H1 (cell line): ENCODE data around the gene RUFY3. TPM values are rescaled to one million over a fixed set of nuclear protein-coding genes. Genes with fewer than 3 reads are reported as not detected.

Experiments used
- CTCF ChIA-PET: fragments of 300-600 bp; sonication (Branson Sonifier 250); formaldehyde crosslinking; loops from one replicate; lab custom pipeline; 2021; ENCODE audit not compliant: partially characterized antibody; lab: Charles Lee
- POLR2A ChIA-PET: fragments of 300-600 bp; sonication (Branson Sonifier 250); formaldehyde crosslinking; loops from one replicate; lab custom pipeline; 2021; ENCODE audit warnings: inconsistent platforms; ENCODE audit not compliant: partially characterized antibody; lab: Charles Lee
- DNase-seq, 2 experiments: peaks; one replicate each; pipeline versions ENCODE4 v3.0.0 to v3.0.0-alpha.2; 2010 to 2022; ENCODE audit warnings: low spot score in 2 of 2, low read depth in 1 of 2, mixed read lengths in 1 of 2
- FAIRE-seq: peaks from 2 replicates; lab custom pipeline; 2011; peaks lifted over from hg19 to GRCh38; lab: Jason Lieb, UNC
- H2AFZ ChIP-seq: 2 replicates; pipeline ENCODE4 v1.8.1; 2012; ENCODE audit warnings: low read length, inconsistent platforms
- H2AK5ac ChIP-seq: 2 replicates; pipeline ENCODE4 v1.6.1; 2013; ENCODE audit warnings: low read depth, low read length
- H2BK120ac ChIP-seq: replicated peaks from 2 replicates; pipeline ENCODE3; 2013; ENCODE audit warnings: low read depth, low read length, inconsistent platforms
- H2BK12ac ChIP-seq: 2 replicates; pipeline ENCODE4 v1.6.1; 2013; ENCODE audit warnings: low read depth, low read length
- H2BK15ac ChIP-seq: 2 replicates; pipeline ENCODE4 v1.6.1; 2013; ENCODE audit warnings: low read length
- H2BK20ac ChIP-seq: 2 replicates; pipeline ENCODE4 v1.6.1; 2013; ENCODE audit warnings: low read length
- H2BK5ac ChIP-seq: 2 replicates; pipeline ENCODE4 v1.6.1; 2013; ENCODE audit warnings: low read depth, low read length
- H3K14ac ChIP-seq: 2 replicates; pipeline ENCODE4 v1.6.1; 2013; ENCODE audit warnings: inconsistent platforms; ENCODE audit not compliant: insufficient read length
- H3K18ac ChIP-seq: 2 replicates; pipeline ENCODE4 v1.6.1; 2013; ENCODE audit warnings: low read length; ENCODE audit errors: extremely low read depth
- H3K23ac ChIP-seq: 2 replicates; pipeline ENCODE4 v1.6.1; 2013; ENCODE audit warnings: inconsistent platforms; ENCODE audit not compliant: insufficient read length
- H3K23me2 ChIP-seq: 2 replicates; pipeline ENCODE4 v1.6.1; 2013; ENCODE audit warnings: low read depth, low read length
- H3K27ac ChIP-seq: 2 replicates; pipeline ENCODE4 v1.6.1; 2011; ENCODE audit warnings: low read depth, low read length, inconsistent platforms
- H3K27me3 ChIP-seq, 4 experiments: replicated peaks in 1 of 4; 1 replicate in 1 of 4; 2 replicates in 3 of 4; pipeline versions ENCODE4 v1.6.1 to v1.8.1; 2011 to 2013; ENCODE audit warnings: low read length in 3 of 4, mild to moderate bottlenecking in 3 of 4, inconsistent platforms in 2 of 4, mixed read lengths in 2 of 4, moderate library complexity in 1 of 4; ENCODE audit not compliant: control insufficient read depth in 3 of 4, insufficient read depth in 3 of 4; ENCODE audit errors: extremely low read depth in 1 of 4
- H3K36me3 ChIP-seq, 4 experiments: 2 replicates each; pipeline versions ENCODE4 v1.6.1 to v1.8.1; 2011 to 2013; ENCODE audit warnings: mild to moderate bottlenecking in 4 of 4, low read length in 3 of 4, moderate library complexity in 2 of 4, control low read depth in 1 of 4, inconsistent platforms in 1 of 4; ENCODE audit not compliant: insufficient read depth in 4 of 4, control insufficient read depth in 2 of 4
- H3K4ac ChIP-seq: replicated peaks from 2 replicates; pipeline ENCODE3; 2013; ENCODE audit warnings: low read length, low read depth, mixed read lengths, inconsistent platforms; ENCODE audit not compliant: insufficient read length
- H3K4me1 ChIP-seq, 4 experiments: replicated peaks in 1 of 4; 1 replicate in 1 of 4; 2 replicates in 3 of 4; pipeline versions ENCODE4 v1.6.1 to v1.8.1; 2011 to 2013; ENCODE audit warnings: low read length in 3 of 4, inconsistent platforms in 2 of 4, mixed read lengths in 1 of 4; ENCODE audit not compliant: insufficient read depth in 4 of 4, control insufficient read depth in 3 of 4
- H3K4me2 ChIP-seq, 2 experiments: 2 replicates each; pipeline versions ENCODE4 v1.6.1 to v1.8.1; 2011 to 2013; ENCODE audit warnings: low read depth in 2 of 2, low read length in 2 of 2, control low read depth in 1 of 2, inconsistent platforms in 1 of 2, mild to moderate bottlenecking in 1 of 2; ENCODE audit not compliant: insufficient read depth in 1 of 2
- H3K4me3 ChIP-seq, 4 experiments: fragments of 200-600, 300-600 bp in 1 of 4; sonication (generic), shearing (Covaris generic), sonication (Bioruptor Twin) in 1 of 4; 2 replicates each; pipeline versions ENCODE4 v1.5.1 to v1.8.1; 2011 to 2016; ENCODE audit warnings: low read length in 4 of 4, low read depth in 3 of 4, control low read depth in 2 of 4, inconsistent platforms in 2 of 4, mild to moderate bottlenecking in 2 of 4, mixed read lengths in 1 of 4, moderate library complexity in 1 of 4; ENCODE audit not compliant: insufficient read depth in 2 of 4; ENCODE audit errors: extremely low read depth in 1 of 4
- H3K56ac ChIP-seq: replicated peaks from 2 replicates; pipeline ENCODE3; 2013; ENCODE audit warnings: low read depth, mild to moderate bottlenecking, mixed read lengths, low read length, inconsistent platforms; ENCODE audit not compliant: insufficient read length
- H3K79me1 ChIP-seq: 2 replicates; pipeline ENCODE4 v1.6.1; 2013; ENCODE audit warnings: low read depth, low read length, control low read depth
- H3K79me2 ChIP-seq, 2 experiments: 2 replicates each; pipeline versions ENCODE4 v1.6.1 to v1.8.1; 2012 to 2013; ENCODE audit warnings: low read length in 2 of 2, mild to moderate bottlenecking in 2 of 2, inconsistent platforms in 1 of 2; ENCODE audit not compliant: insufficient read depth in 2 of 2, control insufficient read depth in 1 of 2
- H3K9ac ChIP-seq, 4 experiments: replicated peaks in 1 of 4; 1 replicate in 1 of 4; 2 replicates in 3 of 4; pipeline versions ENCODE4 v1.6.1 to v1.8.1; 2011 to 2013; ENCODE audit warnings: low read depth in 3 of 4, low read length in 3 of 4, control low read depth in 2 of 4, mild to moderate bottlenecking in 2 of 4, moderate library complexity in 2 of 4, inconsistent platforms in 1 of 4; ENCODE audit errors: extremely low read depth in 1 of 4
- H3K9me3 ChIP-seq, 2 experiments: 2 replicates each; pipeline versions ENCODE4 v1.6.1 to v1.8.1; 2012 to 2013; ENCODE audit warnings: mild to moderate bottlenecking in 2 of 2, moderate library complexity in 2 of 2, control low read depth in 1 of 2, inconsistent platforms in 1 of 2, low read depth in 1 of 2, low read length in 1 of 2, mixed read lengths in 1 of 2; ENCODE audit not compliant: insufficient read depth in 2 of 2
- H4K20me1 ChIP-seq, 2 experiments: replicated peaks in 1 of 2; 2 replicates each; pipeline versions ENCODE3 to v1.8.1; 2011 to 2013; ENCODE audit warnings: inconsistent platforms in 2 of 2, low read length in 2 of 2, mild to moderate bottlenecking in 1 of 2; ENCODE audit not compliant: insufficient read depth in 2 of 2, control insufficient read depth in 1 of 2
- H4K5ac ChIP-seq: 2 replicates; pipeline ENCODE4 v1.6.1; 2013; ENCODE audit warnings: low read length, low read depth, mixed read lengths, inconsistent platforms; ENCODE audit not compliant: insufficient read length
- H4K8ac ChIP-seq: 2 replicates; pipeline ENCODE4 v1.8.0; 2013; ENCODE audit warnings: mild to moderate bottlenecking, moderate library complexity, low read length, inconsistent platforms; ENCODE audit not compliant: insufficient read depth; ENCODE audit errors: extremely low read depth
- H4K91ac ChIP-seq: replicated peaks from 2 replicates; pipeline ENCODE3; 2013; ENCODE audit warnings: low read length, mixed read lengths, inconsistent platforms; ENCODE audit not compliant: insufficient read length
- ASH2L ChIP-seq: fragments of 200-600, 300-600 bp; sonication (generic); IDR thresholded peaks from one replicate; pipeline ENCODE4 v1.7.1; 2017; ENCODE audit warnings: low read length
- CBX8 ChIP-seq: fragments of 300-800, 300-1000 bp; sonication (generic); IDR thresholded peaks from 2 replicates; pipeline ENCODE4 v1.7.1; 2016; ENCODE audit warnings: low read depth, low read length, borderline replicate concordance
- GABPA ChIP-seq: IDR thresholded peaks from 2 replicates; pipeline ENCODE4 v1.6.1; 2011; ENCODE audit warnings: mild to moderate bottlenecking, low read length, moderate library complexity, borderline replicate concordance; ENCODE audit not compliant: insufficient read depth
- GTF2F1 ChIP-seq: IDR thresholded peaks from 2 replicates; pipeline ENCODE4 v1.6.1; 2012; ENCODE audit warnings: low read depth, low read length, improper control_type of control experiment, borderline replicate concordance
- HDAC2 ChIP-seq, 2 experiments: fragments of 300-600 bp in 1 of 2; sonication (generic) in 1 of 2; IDR thresholded peaks; 2 replicates each; pipeline ENCODE4 v1.6.1; 2011 to 2012; ENCODE audit warnings: low read depth in 2 of 2, low read length in 2 of 2, mild to moderate bottlenecking in 2 of 2, moderate library complexity in 2 of 2, borderline replicate concordance in 1 of 2, inconsistent platforms in 1 of 2
- POLR2AphosphoS5 ChIP-seq: IDR thresholded peaks from 2 replicates; pipeline ENCODE4 v1.6.1; 2011; ENCODE audit warnings: low read depth, low read length
- TAF1 ChIP-seq: IDR thresholded peaks from 2 replicates; pipeline ENCODE4 v1.6.1; 2011; ENCODE audit warnings: mild to moderate bottlenecking, low read depth, low read length
- TEAD4 ChIP-seq: IDR thresholded peaks from 2 replicates; pipeline ENCODE4 v1.6.1; 2012; ENCODE audit warnings: low read depth, low read length, inconsistent platforms, mixed read lengths
- WGBS, 2 experiments: shearing (Covaris generic) in 1 of 2; methylation state at CpG; one replicate each; pipeline versions ENCODE4 v1.1.6 to v1.1.7; 2013 to 2015; ENCODE audit warnings: low lambda C conversion rate in 2 of 2, mixed read lengths in 2 of 2, inconsistent platforms in 1 of 2, low coverage in 1 of 2, missing lambda C conversion rate in 1 of 2; ENCODE audit not compliant: insufficient replicate concordance in 2 of 2, insufficient coverage in 1 of 2, insufficient read length in 1 of 2; ENCODE audit errors: extremely low coverage in 1 of 2, missing lambda C conversion rate in 1 of 2; 5-methylcytosine and 5-hydroxymethylcytosine counted together
- polyA plus RNA-seq, 7 experiments: library from polyadenylated mRNA; depleted of rRNA in 3 of 7; stranded (reverse) in 5 of 7; unstranded in 2 of 7; fragments of >200 nt in 5 of 7; fragments of 200-250 nt in 2 of 7; gene quantifications; 1 replicate in 5 of 7; 2 replicates in 1 of 7; 4 replicates in 1 of 7; pipeline versions ENCODE4 v1.2.1 to v1.2.3, GENCODE V29; 2011 to 2013; ENCODE audit warnings: missing spikeins in 2 of 7, mixed read lengths in 2 of 7
- total RNA-seq: library from RNA; stranded (reverse); fragmentation: NEBNext Ultra II Directional; extraction: Animal tissue kit (Norgen Biotek cat#: 25700); gene quantifications from 2 replicates; pipeline ENCODE4 v1.2.1, GENCODE V29; 2021
- TF ChIP-seq, protein P1 (sequence below), 3 experiments: IDR thresholded peaks; 1 replicate in 2 of 3; 2 replicates in 1 of 3; pipeline versions ENCODE4 v1.5.1 to v1.6.1; 2011; ENCODE audit warnings: low read length in 3 of 3, mild to moderate bottlenecking in 3 of 3, inconsistent platforms in 2 of 3, low read depth in 1 of 3, moderate library complexity in 1 of 3; ENCODE audit not compliant: insufficient read depth in 1 of 3; ENCODE audit errors: control extremely low read depth in 1 of 3

Gene RUFY3
- total and polyA plus RNA-seq, 2 of the 8 experiments (the other 6 are each of a cell fraction or from before 2014, with no cell fraction given) = 7.8 to 33.1 TPM

GRCh38 chr4:70709611-70710205, 12.1 kb upstream of the RUFY3 start:
- Histone ChIP-seq H2AFZ (no peak overlapping the region), H3K4ac (no peak overlapping the region), H3K14ac (no peak overlapping the region), H3K27ac (no peak overlapping the region), H3K9ac (no peak overlapping the region), H3K4me3 (no peak overlapping the region), H4K5ac (no peak overlapping the region), H2BK20ac (no peak overlapping the region), H3K18ac (no peak overlapping the region), H3K23ac (no peak overlapping the region), H3K36me3 (no peaks in the 10 kb centered on the region), H3K79me2 (peaks cover 0 to 57% of the 10 kb centered on the region in 2 experiments; a peak in 2 of 4 replicates), H3K79me1 (no peaks in the 10 kb centered on the region; the same call in 1 of the 2 replicates), H3K56ac (no peak overlapping the region), H2AK5ac (no peak overlapping the region), H4K91ac (no peak overlapping the region), H3K27me3 (no peaks in the 10 kb centered on the region), H2BK12ac (no peak overlapping the region), H3K9me3 (no peaks in the 10 kb centered on the region), H4K8ac (no peak overlapping the region), H3K4me2 (no peak overlapping the region; a peak in 1 of 4 replicates), H2BK15ac (no peak overlapping the region), H4K20me1 (peaks cover 0 to 2% of the 10 kb centered on the region in 2 experiments), H3K23me2 (peaks cover 3% of the 10 kb centered on the region; the same call in 1 of the 2 replicates), H3K4me1 (peaks cover 0 to 12% (median 8%) of the 10 kb centered on the region in 4 experiments; a peak in 5 of 7 replicates), H2BK5ac (no peak overlapping the region), H2BK120ac (no peak overlapping the region)
- POLR2A ChIA-PET = no interaction called here
- FAIRE-seq (no peak), DNase-seq (no peak)
- CTCF ChIA-PET = interaction anchor here (0.6 kb wide), 1 partner anchor 516 kb away, joined by 4 read pairs; no protein-coding TSS in a partner anchor
- 82% methylated on average over 7 of the region's 7 CpGs; no CpG with 5 or more reads in 1 of the 2 experiments for WGBS, 2 experiments
- TF ChIP-seq, protein P1, sequence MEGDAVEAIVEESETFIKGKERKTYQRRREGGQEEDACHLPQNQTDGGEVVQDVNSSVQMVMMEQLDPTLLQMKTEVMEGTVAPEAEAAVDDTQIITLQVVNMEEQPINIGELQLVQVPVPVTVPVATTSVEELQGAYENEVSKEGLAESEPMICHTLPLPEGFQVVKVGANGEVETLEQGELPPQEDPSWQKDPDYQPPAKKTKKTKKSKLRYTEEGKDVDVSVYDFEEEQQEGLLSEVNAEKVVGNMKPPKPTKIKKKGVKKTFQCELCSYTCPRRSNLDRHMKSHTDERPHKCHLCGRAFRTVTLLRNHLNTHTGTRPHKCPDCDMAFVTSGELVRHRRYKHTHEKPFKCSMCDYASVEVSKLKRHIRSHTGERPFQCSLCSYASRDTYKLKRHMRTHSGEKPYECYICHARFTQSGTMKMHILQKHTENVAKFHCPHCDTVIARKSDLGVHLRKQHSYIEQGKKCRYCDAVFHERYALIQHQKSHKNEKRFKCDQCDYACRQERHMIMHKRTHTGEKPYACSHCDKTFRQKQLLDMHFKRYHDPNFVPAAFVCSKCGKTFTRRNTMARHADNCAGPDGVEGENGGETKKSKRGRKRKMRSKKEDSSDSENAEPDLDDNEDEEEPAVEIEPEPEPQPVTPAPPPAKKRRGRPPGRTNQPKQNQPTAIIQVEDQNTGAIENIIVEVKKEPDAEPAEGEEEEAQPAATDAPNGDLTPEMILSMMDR (IDR thresholded peaks at IDR 0.05; ENCODE audit: control extremely low read depth in 1 of 3, insufficient read depth in 1 of 3, low read depth in 1 of 3, low read length in 3 of 3) = no peak
- TF ChIP-seq GABPA = no peak
- no peak for TF ChIP-seq POLR2AphosphoS5
- TF ChIP-seq TAF1 = no peak
- TF ChIP-seq CBX8 = no peak
- TF ChIP-seq ASH2L = no peak
- TF ChIP-seq GTF2F1 = no peak
- TF ChIP-seq TEAD4 = no peak
- no peak for TF ChIP-seq HDAC2 (IDR thresholded peaks at IDR 0.05; ENCODE audit: borderline replicate concordance in 1 of 2, low read depth in 2 of 2, low read length in 2 of 2)
